DMS53 (cell line): Measurements from ENCODE around the gene CD46.
A peak's percentile ranks its signal among the peaks of the same experiment; 100 is the strongest.
"Not testable (repeated sequence)": the region's sequence is repeated elsewhere in the genome, so short reads cannot be mapped to it uniquely, and the experiment has no call there.

Source experiments
- DNase-seq: peaks from one replicate; lab custom pipeline; 2025; lab: John Stamatoyannopoulos, UW

The CD46 gene

GRCh38 chr1:207751790-207752455, at the start of gene CD46:
Gene CD46 (plus strand): TSS chr1:207752054. CDS start chr1:207752213, 159 bp downstream.
- DNase-seq: peak; percentile 100

GRCh38 chr1:207702317-207702716, 49.5 kb upstream of the CD46 start:
- DNase-seq: no peak

- no peak for DNase-seq
Measured at GRCh38 chr1:207703712-207704111, 48.1 kb upstream of the CD46 start.

GRCh38 chr1:207708004-207708403, 43.9 kb upstream of the CD46 start:
- DNase-seq: not testable (repeated sequence)

GRCh38 chr1:207711285-207711684, 40.6 kb upstream of the CD46 start:
- DNase-seq: peak; percentile 76

- DNase-seq: not testable (repeated sequence)
Measured at GRCh38 chr1:207712701-207713100, 39.2 kb upstream of the CD46 start.

GRCh38 chr1:207713529-207713928, 38.3 kb upstream of the CD46 start:
- no peak for DNase-seq

GRCh38 chr1:207719234-207719633, 32.6 kb upstream of the CD46 start:
- no peak for DNase-seq

- not testable (repeated sequence) for DNase-seq
Measured at GRCh38 chr1:207728200-207728858, 23.5 kb upstream of the CD46 start.

GRCh38 chr1:207737503-207738157, 14.2 kb upstream of the CD46 start:
- peak; percentile 84 for DNase-seq

- peak; percentile 83 for DNase-seq
Measured at GRCh38 chr1:207738158-207738659, 13.6 kb upstream of the CD46 start.

- no peak for DNase-seq
Measured at GRCh38 chr1:207740207-207740606, 11.6 kb upstream of the CD46 start.

GRCh38 chr1:207742850-207743555, 8.9 kb upstream of the CD46 start:
- no peak for DNase-seq

GRCh38 chr1:207744000-207744534, 7.8 kb upstream of the CD46 start:
- DNase-seq: no peak

GRCh38 chr1:207745285-207745684, 6.6 kb upstream of the CD46 start:
- DNase-seq: no peak

GRCh38 chr1:207745839-207746767, 5.8 kb upstream of the CD46 start:
- DNase-seq: peak; percentile 18

GRCh38 chr1:207747627-207748492, 4.0 kb upstream of the CD46 start:
- peak; percentile 89 for DNase-seq

- peak; percentile 96 for DNase-seq
Measured at GRCh38 chr1:207748737-207749528, 2.9 kb upstream of the CD46 start.
